RWPE1 (cell line): ENCODE data around the gene AOAH.
"Not testable (repeated sequence)": the region's sequence is repeated elsewhere in the genome, so short reads cannot be mapped to it uniquely, and the experiment has no call there.

Experiments
- CTCF ChIA-PET: fragments of 350-600 bp; sonication (Branson Sonifier 250); formaldehyde crosslinking; extraction: SDS; loops from one replicate; lab custom pipeline; 2021; lab: Yijun Ruan, JAX
- POLR2A ChIA-PET: fragments of 400-600 bp; formaldehyde crosslinking; extraction: SDS; loops from one replicate; lab custom pipeline; 2020; ENCODE audit warnings: antibody characterized with exemption; ENCODE audit not compliant: low non-redundant PET; lab: Yijun Ruan, JAX
- DNase-seq: peaks from one replicate; pipeline ENCODE4 v3.0.0; 2012; ENCODE audit warnings: low spot score
- H3K27ac ChIP-seq: fragments of 450-650 bp; 2 replicates; pipeline ENCODE4 v1.5.1; 2017
- CTCF ChIP-seq: fragments of 450-650 bp; conservative IDR thresholded peaks from 2 replicates; pipeline ENCODE4 v1.5.1; 2017; ENCODE audit warnings: low read depth, mild to moderate bottlenecking

The AOAH gene

GRCh38 chr7:36710186-36710791 is 14.0 kb downstream of the AOAH start:
- no peak overlapping the region for H3K27ac ChIP-seq
- no peak for DNase-seq
- no peak for TF ChIP-seq CTCF
- ChIA-PET POLR2A (no interaction called here), CTCF (no interaction called here)

GRCh38 chr7:36708767-36709166 is 15.5 kb downstream of the AOAH start:
- no peak overlapping the region for H3K27ac ChIP-seq
- no peak for TF ChIP-seq CTCF
- ChIA-PET POLR2A (no interaction called here), CTCF (no interaction called here)
- no peak for DNase-seq

- no peak overlapping the region for H3K27ac ChIP-seq
- TF ChIP-seq CTCF, result no peak
- CTCF ChIA-PET, result interaction anchor here (0.8 kb wide), 1 partner anchor 10 kb away, joined by 5 read pairs; no protein-coding TSS in a partner anchor
- POLR2A ChIA-PET, result no interaction called here
- DNase-seq, result no peak
Observed at GRCh38 chr7:36707898-36708297, 16.4 kb downstream of the AOAH start.

DNA sequence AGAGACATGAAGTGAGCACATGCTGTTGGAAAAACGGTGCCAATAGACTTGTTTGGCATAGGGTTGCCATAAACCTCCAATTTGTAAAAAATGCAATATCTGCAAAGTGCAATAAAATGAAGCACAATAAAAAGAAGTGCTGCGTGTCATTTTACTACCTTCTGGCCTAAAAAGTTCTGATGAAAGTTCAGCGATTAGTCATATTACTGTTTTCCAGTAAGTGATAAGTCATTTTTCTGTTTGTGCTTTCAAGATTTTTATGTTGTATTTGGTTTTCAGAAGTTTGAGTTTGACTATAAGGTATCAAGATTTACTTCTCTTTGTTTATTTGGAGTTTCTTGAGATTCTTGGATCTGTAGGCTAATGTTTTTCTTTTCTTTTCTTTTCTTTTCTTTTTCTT is 16.8 kb downstream of the AOAH start:
- CTCF ChIA-PET, result interaction anchor here (0.8 kb wide), 1 partner anchor 10 kb away, joined by 5 read pairs; no protein-coding TSS in a partner anchor
- H3K27ac ChIP-seq, result no peak overlapping the region
- TF ChIP-seq CTCF, result no peak
- no peak for DNase-seq
- POLR2A ChIA-PET, result no interaction called here

DNA sequence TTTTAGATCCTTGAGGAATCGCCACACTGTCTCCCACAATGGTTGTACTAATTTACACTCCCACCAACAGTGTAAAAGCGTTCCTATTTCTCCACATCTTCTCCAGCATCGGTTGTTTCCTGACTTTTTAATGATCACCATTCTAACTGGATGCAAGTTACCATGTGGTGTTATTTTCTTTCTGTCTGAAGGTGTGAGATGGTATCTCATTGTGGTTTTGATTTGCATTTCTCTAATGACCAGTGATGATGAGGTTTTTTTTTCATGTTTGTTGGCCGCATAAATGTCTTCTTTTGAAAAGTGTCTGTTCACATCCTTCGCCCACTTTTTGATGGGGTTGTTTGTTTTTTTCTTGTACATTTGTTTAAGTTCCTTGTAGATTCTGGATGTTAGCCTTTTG is 20.4 kb downstream of the AOAH start:
- CTCF ChIA-PET, H3K27ac ChIP-seq, DNase-seq, POLR2A ChIA-PET: not testable (repeated sequence)

- ChIA-PET CTCF (no interaction called here), POLR2A (no interaction called here)
- no peak for DNase-seq
- no peak overlapping the region for H3K27ac ChIP-seq
- no peak for TF ChIP-seq CTCF
Observed at GRCh38 chr7:36692456-36692855, 31.8 kb downstream of the AOAH start.

GRCh38 chr7:36691983-36692382 is 32.3 kb downstream of the AOAH start:
- ChIA-PET POLR2A (no interaction called here), CTCF (interaction anchor here (0.6 kb wide), 1 partner anchor 1739 kb away, joined by 3 read pairs; no protein-coding TSS in a partner anchor)
- no peak overlapping the region for H3K27ac ChIP-seq
- no peak for TF ChIP-seq CTCF
- DNase-seq, result no peak
